SHP77 treated with DMSO at 0.1 percent for 48 hours (cell line): Measurements from ENCODE around the gene SOHLH2.

Experiments
- DNase-seq: peaks from one replicate; lab custom pipeline; 2025; lab: John Stamatoyannopoulos, UW

SOHLH2 gene

GRCh38 chr13:36131222-36131930 is 83.0 kb downstream of the SOHLH2 start, which contains the start of gene DCLK1:
DCLK1 (minus strand) TSS chr13:36131382.
- DNase-seq, result no peak

- DNase-seq, result no peak
Observed at GRCh38 chr13:36130552-36131221, 83.7 kb downstream of the SOHLH2 start.

- DNase-seq, result no peak
Observed at GRCh38 chr13:36130193-36130551, 84.2 kb downstream of the SOHLH2 start.

- no peak for DNase-seq
Observed at GRCh38 chr13:36129539-36129938, 84.8 kb downstream of the SOHLH2 start.

- no peak for DNase-seq
Observed at GRCh38 chr13:36126491-36126890, 87.9 kb downstream of the SOHLH2 start.

- DNase-seq, result no peak
Observed at GRCh38 chr13:36125841-36126240, 88.5 kb downstream of the SOHLH2 start.

- DNase-seq, result no peak
Observed at GRCh38 chr13:36124236-36124822, 90.0 kb downstream of the SOHLH2 start.
